GM12874 (cell line): ENCODE data around the gene STX3.

Experiments used
- CTCF ChIP-seq: IDR thresholded peaks from 2 replicates; pipeline ENCODE4 v1.5.1; 2011; ENCODE audit warnings: low read depth, mild to moderate bottlenecking, control low read depth, low read length, moderate library complexity; ENCODE audit not compliant: insufficient read depth

The STX3 gene

DNA sequence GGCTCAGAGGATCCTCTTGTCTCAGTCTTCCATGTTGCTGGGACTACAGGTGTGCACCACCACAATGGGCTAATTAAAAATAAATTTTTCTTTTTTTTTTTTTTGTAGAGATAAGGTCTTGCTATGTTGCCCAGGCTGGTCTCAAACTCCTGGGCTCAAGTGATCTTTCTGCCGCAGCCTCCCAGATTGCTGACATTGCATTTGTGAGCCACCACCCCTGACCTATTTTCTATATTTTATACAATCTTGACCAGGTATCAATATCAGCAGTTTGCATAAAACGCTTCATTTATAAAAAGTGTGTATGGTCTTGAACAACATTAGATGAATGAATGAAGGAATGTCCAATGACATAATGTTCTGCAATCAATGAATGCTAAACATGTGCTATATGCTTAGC lies 9.1 kb upstream of the STX3 start:
- TF ChIP-seq CTCF, result no peak

DNA sequence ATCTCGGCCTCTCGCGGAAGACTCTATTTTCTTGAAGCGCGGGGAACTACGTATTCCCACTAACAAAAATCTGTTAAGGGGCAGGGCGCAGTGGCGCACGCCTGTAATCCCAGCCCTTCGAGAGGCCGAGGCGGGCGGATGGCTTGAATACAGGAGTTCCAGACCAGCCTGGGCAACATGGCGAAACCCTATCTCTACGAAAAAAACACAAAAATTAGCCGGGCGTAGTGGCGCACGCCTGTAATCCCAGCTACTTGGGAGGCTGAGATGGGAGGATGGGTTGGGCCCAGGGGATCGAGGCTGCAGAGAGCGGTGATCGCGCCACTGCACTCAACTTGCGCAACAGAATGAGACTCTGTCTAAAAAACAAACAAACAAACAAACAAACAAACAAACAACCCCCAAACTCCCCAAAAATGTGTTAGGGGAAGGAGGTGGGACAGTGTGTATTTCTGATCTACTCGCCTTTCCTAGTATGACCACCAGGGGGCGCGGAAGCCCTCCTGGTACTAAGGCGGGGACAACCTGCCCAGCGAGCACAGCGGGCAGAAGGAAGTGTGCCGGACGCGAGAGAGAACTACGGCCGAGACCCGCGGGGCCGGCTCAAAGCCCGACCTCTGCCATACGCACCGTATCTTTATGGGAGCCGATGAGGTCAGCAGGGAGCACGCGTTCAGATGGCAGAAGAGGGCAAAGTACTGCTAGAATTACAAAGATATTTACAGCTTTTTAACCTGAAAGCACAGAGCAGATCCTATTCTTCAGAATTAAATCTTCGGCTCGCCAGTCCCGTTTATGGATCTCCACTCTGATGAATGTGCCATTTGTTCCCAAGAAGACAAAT lies 1.3 kb upstream of the STX3 start:
- TF ChIP-seq CTCF, result peak; percentile 89

DNA sequence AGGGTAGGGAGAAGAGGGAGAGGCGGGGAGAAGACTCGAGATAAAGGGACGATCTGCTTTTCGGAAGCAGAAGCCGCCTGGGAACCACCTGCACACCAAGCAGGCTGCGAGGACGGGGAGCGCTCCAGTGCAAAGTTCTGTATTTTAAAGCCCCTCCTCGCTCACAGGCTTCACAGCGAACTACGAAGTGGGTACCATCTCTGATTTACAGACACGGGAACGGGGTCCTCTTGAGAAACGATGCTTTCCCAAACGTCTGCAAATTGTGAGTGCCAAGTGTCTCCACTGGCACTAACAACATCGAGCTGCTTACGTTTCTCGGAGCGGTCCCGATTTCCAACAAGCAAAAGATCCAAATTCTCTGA lies 700 bp upstream of the STX3 start:
- no peak for TF ChIP-seq CTCF

- no peak for TF ChIP-seq CTCF
Measured at GRCh38 chr11:59755701-59756557, 753 bp downstream of the STX3 start.

- no peak for TF ChIP-seq CTCF
Measured at GRCh38 chr11:59756558-59756840, 1.3 kb downstream of the STX3 start.

GRCh38 chr11:59756845-59757244 lies 1.7 kb downstream of the STX3 start:
- TF ChIP-seq CTCF, result no peak

DNA sequence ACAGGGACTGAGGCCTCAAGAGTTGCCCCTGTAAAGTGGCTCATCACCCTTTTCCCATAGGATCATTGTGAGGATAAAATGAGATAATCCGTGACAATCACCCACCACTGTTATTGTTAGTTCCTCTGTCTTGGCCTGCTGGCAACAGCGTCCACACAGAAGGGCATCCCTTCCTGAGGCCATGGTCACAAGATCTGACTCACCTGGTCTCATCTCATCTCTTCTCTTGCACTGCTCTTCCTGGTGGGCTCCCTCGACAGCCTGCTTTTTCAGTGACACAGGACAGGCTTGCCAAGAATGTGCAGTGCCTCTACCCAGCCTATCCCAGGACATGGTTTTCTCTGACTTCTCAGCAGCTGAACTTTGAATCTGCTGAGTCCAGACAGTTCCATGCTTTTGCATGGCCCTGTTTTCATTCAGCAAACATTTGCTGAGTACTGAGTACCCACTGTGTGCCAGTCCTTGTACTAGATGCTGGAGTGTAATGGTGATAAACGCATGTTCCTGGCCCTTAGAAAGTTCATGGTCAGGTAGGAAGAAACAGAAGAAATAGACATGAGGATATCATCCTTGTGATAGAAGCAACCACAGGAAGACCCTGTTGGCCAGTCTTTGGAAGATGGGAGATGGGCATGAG lies 3.3 kb downstream of the STX3 start:
- no peak for TF ChIP-seq CTCF
